GM21786 (cell line): ENCODE measurements around the gene MEGF8.
A peak's percentile ranks its signal among the peaks of the same experiment; 100 is the strongest.

Source experiments
- ATAC-seq: cut with Tn5 transposase; IDR thresholded peaks from one replicate; pipeline ENCODE4 v1.9.1; 2021; ENCODE audit not compliant: unreplicated experiment

MEGF8 gene

GRCh38 chr19:42378225-42379215 lies 53.1 kb downstream of the MEGF8 start:
- ATAC-seq: no peak

- no peak for ATAC-seq
Observed at GRCh38 chr19:42380155-42380554, 54.7 kb downstream of the MEGF8 start.

- ATAC-seq: no peak
Observed at GRCh38 chr19:42386974-42387707, 61.7 kb downstream of the MEGF8 start.

- no peak for ATAC-seq
Observed at GRCh38 chr19:42388851-42389489, 63.5 kb downstream of the MEGF8 start.

- no peak for ATAC-seq
Observed at GRCh38 chr19:42389899-42390298, 64.5 kb downstream of the MEGF8 start, which contains the start of gene CNFN. CNFN (minus strand) TSS chr19:42390297; CDS start chr19:42389037, 1,260 bp downstream.

- ATAC-seq: no peak
Observed at GRCh38 chr19:42392165-42392564, 66.7 kb downstream of the MEGF8 start.

- no peak for ATAC-seq
Observed at GRCh38 chr19:42394751-42395150, 69.3 kb downstream of the MEGF8 start.

GRCh38 chr19:42396381-42397262 lies 71.2 kb downstream of the MEGF8 start:
- peak; percentile 97 for ATAC-seq

GRCh38 chr19:42397263-42398166 lies 72.1 kb downstream of the MEGF8 start:
- ATAC-seq: no peak

GRCh38 chr19:42400404-42400803 lies 75.0 kb downstream of the MEGF8 start:
- ATAC-seq: no peak

GRCh38 chr19:42401365-42402303 lies 76.2 kb downstream of the MEGF8 start:
- no peak for ATAC-seq

- ATAC-seq: no peak
Observed at GRCh38 chr19:42402376-42403116, 77.1 kb downstream of the MEGF8 start.

- no peak for ATAC-seq
Observed at GRCh38 chr19:42403586-42403985, 78.2 kb downstream of the MEGF8 start.

- no peak for ATAC-seq
Observed at GRCh38 chr19:42406111-42406510, 80.7 kb downstream of the MEGF8 start.

- no peak for ATAC-seq
Observed at GRCh38 chr19:42407085-42407815, 81.8 kb downstream of the MEGF8 start.

- no peak for ATAC-seq
Observed at GRCh38 chr19:42407816-42408175, 82.4 kb downstream of the MEGF8 start.

- no peak for ATAC-seq
Observed at GRCh38 chr19:42409477-42409876, 84.0 kb downstream of the MEGF8 start.
